ENCODE data around the gene PLEKHH2. TPM values are rescaled to one million over a fixed set of nuclear protein-coding genes. Genes with fewer than 3 reads are reported as not detected.

The PLEKHH2 gene
- total RNA-seq, 2 donors from 2014 or later = 5.0 to 5.3 TPM

- Mint-ChIP-seq H3K4me1 (peaks cover 6% of the 10 kb centered on the region), H3K4me3 (no peak overlapping the region), H3K36me3 (ENCODE audit: low read depth) (no peaks in the 10 kb centered on the region), H3K27ac (no peak overlapping the region), H3K9me3 (no peaks in the 10 kb centered on the region), H3K27me3 (ENCODE audit: insufficient read depth) (no peaks in the 10 kb centered on the region)
- no peak for DNase-seq
- no peak overlapping the region for H3K9ac ChIP-seq (ENCODE audit: extremely low read depth, low read length, poor library complexity, severe bottlenecking)
- H3K36me3 ChIP-seq (ENCODE audit: control insufficient read depth, insufficient read depth, low read length) = no peaks in the 10 kb centered on the region
- no peak overlapping the region for H3K4me3 ChIP-seq (ENCODE audit: low read length)
- WGBS, 2 experiments (ENCODE audit: insufficient coverage in 1 of 2, insufficient read length in 1 of 2) = 91 to 98% methylated on average over 7 of the region's 7 CpGs
- no peaks in the 10 kb centered on the region for H3K9me3 ChIP-seq (ENCODE audit: control insufficient read depth, low read length)
- H3K4me1 ChIP-seq (ENCODE audit: control insufficient read depth, insufficient read depth, low read length) = no peaks in the 10 kb centered on the region
- no peaks in the 10 kb centered on the region for H3K27me3 ChIP-seq (ENCODE audit: control insufficient read depth, insufficient read depth, low read length, poor library complexity, severe bottlenecking)
- no peak for TF ChIP-seq CTCF (conservative IDR thresholded peaks at IDR 0.05)
- H3K27ac ChIP-seq (ENCODE audit: low read depth, low read length) = no peak overlapping the region
Measured at GRCh38 chr2:43612944-43613343, 24.1 kb upstream of the PLEKHH2 start.

- H3K4me1 Mint-ChIP-seq = peaks cover 6% of the 10 kb centered on the region
- no peaks in the 10 kb centered on the region for H3K27me3 ChIP-seq (ENCODE audit: control insufficient read depth, insufficient read depth, low read length, poor library complexity, severe bottlenecking)
- no peaks in the 10 kb centered on the region for H3K36me3 Mint-ChIP-seq (ENCODE audit: low read depth)
- no peak overlapping the region for H3K9ac ChIP-seq (ENCODE audit: extremely low read depth, low read length, poor library complexity, severe bottlenecking)
- no peaks in the 10 kb centered on the region for H3K9me3 Mint-ChIP-seq
- H3K27ac ChIP-seq (ENCODE audit: low read depth, low read length) = no peak overlapping the region
- H3K4me1 ChIP-seq (ENCODE audit: control insufficient read depth, insufficient read depth, low read length) = no peaks in the 10 kb centered on the region
- H3K36me3 ChIP-seq (ENCODE audit: control insufficient read depth, insufficient read depth, low read length) = no peaks in the 10 kb centered on the region
- WGBS, 2 experiments (ENCODE audit: insufficient coverage in 1 of 2, insufficient read length in 1 of 2) = 76 to 91% methylated on average over 3 to 4 of the region's 5 CpGs
- no peak for TF ChIP-seq CTCF (conservative IDR thresholded peaks at IDR 0.05)
- no peaks in the 10 kb centered on the region for H3K9me3 ChIP-seq (ENCODE audit: control insufficient read depth, low read length)
- no peak overlapping the region for H3K27ac Mint-ChIP-seq
- H3K4me3 ChIP-seq (ENCODE audit: low read length) = no peak overlapping the region
- no peaks in the 10 kb centered on the region for H3K27me3 Mint-ChIP-seq (ENCODE audit: insufficient read depth)
- DNase-seq = no peak
- H3K4me3 Mint-ChIP-seq = no peak overlapping the region
Measured at GRCh38 chr2:43616967-43617680, 19.9 kb upstream of the PLEKHH2 start.

- H3K27me3 ChIP-seq (ENCODE audit: control insufficient read depth, insufficient read depth, low read length, poor library complexity, severe bottlenecking) = no peaks in the 10 kb centered on the region
- Mint-ChIP-seq H3K27ac (no peak overlapping the region), H3K9me3 (no peaks in the 10 kb centered on the region), H3K4me3 (no peak overlapping the region), H3K36me3 (ENCODE audit: low read depth) (no peaks in the 10 kb centered on the region), H3K4me1 (no peaks in the 10 kb centered on the region), H3K27me3 (ENCODE audit: insufficient read depth) (no peaks in the 10 kb centered on the region)
- H3K9me3 ChIP-seq (ENCODE audit: control insufficient read depth, low read length) = no peaks in the 10 kb centered on the region
- no peak overlapping the region for H3K27ac ChIP-seq (ENCODE audit: low read depth, low read length)
- TF ChIP-seq CTCF (conservative IDR thresholded peaks at IDR 0.05) = no peak
- WGBS, 2 experiments (ENCODE audit: insufficient coverage in 1 of 2, insufficient read length in 1 of 2) = 93 to 94% methylated on average over 9 to 10 of the region's 10 CpGs
- H3K4me3 ChIP-seq (ENCODE audit: low read length) = no peak overlapping the region
- DNase-seq = no peak
- H3K36me3 ChIP-seq (ENCODE audit: control insufficient read depth, insufficient read depth, low read length) = no peaks in the 10 kb centered on the region
- H3K9ac ChIP-seq (ENCODE audit: extremely low read depth, low read length, poor library complexity, severe bottlenecking) = no peak overlapping the region
- no peaks in the 10 kb centered on the region for H3K4me1 ChIP-seq (ENCODE audit: control insufficient read depth, insufficient read depth, low read length)
Measured at GRCh38 chr2:43619511-43619910, 17.5 kb upstream of the PLEKHH2 start.

Data from endodermal cell (in vitro differentiated cells).